Putamen (tissue), 1 donor: ENCODE results near the gene DHRS7B.
"Not testable (repeated sequence)": the region's sequence is repeated elsewhere in the genome, so short reads cannot be mapped to it uniquely, and the experiment has no call there.

Experiments used
- DNase-seq: peaks from one replicate; pipeline ENCODE4 v3.0.0-alpha.2; 2016; ENCODE audit warnings: low spot score

The DHRS7B gene

GRCh38 chr17:21126645-21127508 lies at the start of gene DHRS7B:
Gene DHRS7B, plus strand, starts transcription at chr17:21126964. Its CDS starts 8 bp downstream, at chr17:21126972.
- DNase-seq, result peak; percentile 94

GRCh38 chr17:21077281-21077680 lies 49.5 kb upstream of the DHRS7B start:
- DNase-seq, result no peak

GRCh38 chr17:21078016-21078780 lies 48.6 kb upstream of the DHRS7B start:
- no peak for DNase-seq

GRCh38 chr17:21079196-21079595 lies 47.6 kb upstream of the DHRS7B start:
- no peak for DNase-seq

- no peak for DNase-seq
These were observed 44.7 kb upstream of the DHRS7B start for GRCh38 chr17:21082001-21082436.

GRCh38 chr17:21085280-21085679 lies 41.5 kb upstream of the DHRS7B start:
- DNase-seq, result not testable (repeated sequence)

- no peak for DNase-seq
These were observed 41.1 kb upstream of the DHRS7B start for GRCh38 chr17:21085707-21086106.

GRCh38 chr17:21089145-21089544 lies 37.6 kb upstream of the DHRS7B start:
- DNase-seq, result no peak

GRCh38 chr17:21089933-21090901 lies 36.5 kb upstream of the DHRS7B start:
- DNase-seq, result no peak

GRCh38 chr17:21090902-21091618 lies 35.7 kb upstream of the DHRS7B start:
- DNase-seq, result no peak

- no peak for DNase-seq
These were observed 32.5 kb upstream of the DHRS7B start for GRCh38 chr17:21094298-21094704.

GRCh38 chr17:21095735-21096134 lies 31.0 kb upstream of the DHRS7B start:
- no peak for DNase-seq

- no peak for DNase-seq
These were observed 29.9 kb upstream of the DHRS7B start for GRCh38 chr17:21096874-21097273.

- DNase-seq, result peak; percentile 66
These were observed 27.7 kb upstream of the DHRS7B start for GRCh38 chr17:21098934-21099689.

- DNase-seq, result no peak
These were observed 26.1 kb upstream of the DHRS7B start for GRCh38 chr17:21100636-21101035.

GRCh38 chr17:21104608-21105007 lies 22.2 kb upstream of the DHRS7B start:
- no peak for DNase-seq

GRCh38 chr17:21105064-21105894 lies 21.5 kb upstream of the DHRS7B start:
- DNase-seq, result no peak

- no peak for DNase-seq
These were observed 20.4 kb upstream of the DHRS7B start for GRCh38 chr17:21106316-21106715.

GRCh38 chr17:21107067-21107650 lies 19.6 kb upstream of the DHRS7B start:
- DNase-seq, result not testable (repeated sequence)
